HG02852 (cell line): ENCODE data around the gene DIP2C.

Source experiments
- ATAC-seq: cut with Tn5 transposase; IDR thresholded peaks from one replicate; pipeline ENCODE4 v1.9.1; 2021; ENCODE audit warnings: mild to moderate bottlenecking, moderate library complexity; ENCODE audit not compliant: unreplicated experiment

Gene DIP2C

GRCh38 chr10:630581-631073 lies 58.8 kb downstream of the DIP2C start:
- no peak for ATAC-seq

GRCh38 chr10:629186-629998 lies 60.1 kb downstream of the DIP2C start:
- no peak for ATAC-seq

- ATAC-seq, result no peak
Observed at GRCh38 chr10:628386-629045, 61.0 kb downstream of the DIP2C start.

- ATAC-seq, result no peak
Observed at GRCh38 chr10:627032-627992, 62.2 kb downstream of the DIP2C start.

GRCh38 chr10:625751-626711 lies 63.4 kb downstream of the DIP2C start:
- no peak for ATAC-seq

GRCh38 chr10:625333-625696 lies 64.2 kb downstream of the DIP2C start:
- ATAC-seq, result no peak

GRCh38 chr10:624605-625332 lies 64.7 kb downstream of the DIP2C start:
- ATAC-seq, result no peak

- no peak for ATAC-seq
Observed at GRCh38 chr10:624312-624604, 65.2 kb downstream of the DIP2C start.

GRCh38 chr10:623477-624311 lies 65.8 kb downstream of the DIP2C start:
- no peak for ATAC-seq

GRCh38 chr10:623014-623413 lies 66.5 kb downstream of the DIP2C start:
- ATAC-seq, result no peak

- ATAC-seq, result no peak
Observed at GRCh38 chr10:621981-622740, 67.3 kb downstream of the DIP2C start.

- no peak for ATAC-seq
Observed at GRCh38 chr10:621513-621912, 68.0 kb downstream of the DIP2C start.

GRCh38 chr10:620971-621370 lies 68.5 kb downstream of the DIP2C start:
- ATAC-seq, result no peak

- no peak for ATAC-seq
Observed at GRCh38 chr10:620417-620816, 69.1 kb downstream of the DIP2C start.

GRCh38 chr10:619710-620109 lies 69.8 kb downstream of the DIP2C start:
- no peak for ATAC-seq

- ATAC-seq, result no peak
Observed at GRCh38 chr10:618229-618989, 71.1 kb downstream of the DIP2C start.

GRCh38 chr10:617471-617870 lies 72.0 kb downstream of the DIP2C start:
- ATAC-seq, result no peak
